Measurements from ENCODE around the gene PLEKHH1. TPM values are rescaled to one million over a fixed set of nuclear protein-coding genes. Genes with fewer than 3 reads are reported as not detected.
A peak's percentile ranks its signal among the peaks of the same experiment; 100 is the strongest.

PLEKHH1 gene
- total and polyA plus RNA-seq, 2 of the 8 experiments (the other 6 are each of a cell fraction or from before 2014, with no cell fraction given): 28.3 to 33.3 TPM

GRCh38 chr14:67619446-67620216 lies 86.5 kb downstream of the PLEKHH1 start, which contains the start of gene ARG2:
ARG2 (plus strand) TSS chr14:67619920; CDS start chr14:67619978, 58 bp downstream.
- Histone ChIP-seq H3K36me3 (ENCODE audit: control insufficient read depth in 2 of 4, insufficient read depth in 4 of 4, low read length in 3 of 4) (peaks cover 0 to 4% (median 0%) of the 10 kb centered on the region in 4 experiments; a peak in 2 of 8 replicates), H2BK20ac (ENCODE audit: low read length) (no peak within 1 kb of the TSS), H2BK5ac (ENCODE audit: low read depth, low read length) (peak within 1 kb of the TSS; percentile 82; the same call in 1 of the 2 replicates), H2AK5ac (ENCODE audit: low read depth, low read length) (peak within 1 kb of the TSS; percentile 67; the same call in 1 of the 2 replicates), H3K79me2 (ENCODE audit: control insufficient read depth in 1 of 2, insufficient read depth in 2 of 2, low read length in 2 of 2) (no peaks in the 10 kb centered on the region), H4K8ac (ENCODE audit: extremely low read depth, insufficient read depth, low read length) (peak within 1 kb of the TSS; percentile 97), H2BK15ac (ENCODE audit: low read length) (0 out of 2 replicates have a peak within 1 kb of the TSS, but pooled peaks have one; percentile 10), H3K4me3 (ENCODE audit: extremely low read depth in 1 of 4, insufficient read depth in 2 of 4, low read depth in 3 of 4, low read length in 4 of 4) (peak within 1 kb of the TSS; percentile 83 to 87 (median 84)), H3K23me2 (ENCODE audit: low read depth, low read length) (peaks cover 6% of the 10 kb centered on the region; the same call in 1 of the 2 replicates), H2BK12ac (ENCODE audit: low read depth, low read length) (peak within 1 kb of the TSS; percentile 39; the same call in 1 of the 2 replicates), H3K4me2 (ENCODE audit: insufficient read depth in 1 of 2, low read depth in 2 of 2, low read length in 2 of 2) (peak within 1 kb of the TSS; percentile 78 to 95), H2AFZ (ENCODE audit: low read length) (peak within 1 kb of the TSS; percentile 93), H3K9ac (replicated peaks in 1 of 4; ENCODE audit: extremely low read depth in 1 of 4, low read depth in 3 of 4, low read length in 3 of 4) (peak within 1 kb of the TSS; percentile 45 to 80 (median 64)), H3K56ac (replicated peaks; ENCODE audit: insufficient read length, low read depth, low read length) (no peak within 1 kb of the TSS), H2BK120ac (replicated peaks; ENCODE audit: low read depth, low read length) (no peak within 1 kb of the TSS), H3K9me3 (ENCODE audit: insufficient read depth in 2 of 2, low read depth in 1 of 2, low read length in 1 of 2) (no peaks in the 10 kb centered on the region), H3K14ac (ENCODE audit: insufficient read length) (peak within 1 kb of the TSS; percentile 32), H4K20me1 (replicated peaks in 1 of 2; ENCODE audit: control insufficient read depth in 1 of 2, insufficient read depth in 2 of 2, low read length in 2 of 2) (no peaks in the 10 kb centered on the region), H3K18ac (ENCODE audit: extremely low read depth, low read length) (peak within 1 kb of the TSS; percentile 81; the same call in 1 of the 2 replicates), H3K4ac (replicated peaks; ENCODE audit: insufficient read length, low read depth, low read length) (no peak within 1 kb of the TSS), H3K79me1 (ENCODE audit: low read depth, low read length) (no peaks in the 10 kb centered on the region), H3K4me1 (replicated peaks in 1 of 4; ENCODE audit: control insufficient read depth in 3 of 4, insufficient read depth in 4 of 4, low read length in 3 of 4) (peaks cover 0 to 6% (median 5%) of the 10 kb centered on the region in 4 experiments; a peak in 5 of 7 replicates), H4K91ac (replicated peaks; ENCODE audit: insufficient read length, low read length) (peak within 1 kb of the TSS; percentile 61), H3K23ac (ENCODE audit: insufficient read length) (no peak within 1 kb of the TSS), H3K27me3 (replicated peaks in 1 of 4; ENCODE audit: control insufficient read depth in 3 of 4, extremely low read depth in 1 of 4, insufficient read depth in 3 of 4, low read length in 3 of 4) (peaks cover 0 to 6% (median 2%) of the 10 kb centered on the region in 4 experiments; a peak in 4 of 7 replicates), H4K5ac (ENCODE audit: insufficient read length, low read depth, low read length) (no peak within 1 kb of the TSS), H3K27ac (ENCODE audit: low read depth, low read length) (peak within 1 kb of the TSS; percentile 58; the same call in 1 of the 2 replicates)
- FAIRE-seq: no peak
- CTCF ChIA-PET (ENCODE audit: partially characterized antibody): interaction anchor here (0.7 to 4.9 kb wide), 37 partner anchors 11 to 198 kb away, joined by 3 to 27 read pairs (median 4); partner anchors contain the start of genes PIGH and VTI1B
- WGBS, 2 experiments (ENCODE audit: extremely low coverage in 1 of 2, insufficient coverage in 1 of 2, insufficient read length in 1 of 2, insufficient replicate concordance in 2 of 2, low coverage in 1 of 2, low lambda C conversion rate in 2 of 2, missing lambda C conversion rate in 1 of 2): 2% methylated on average over 60 of the region's 62 CpGs; no CpG with 5 or more reads in 1 of the 2 experiments
- POLR2A ChIA-PET (ENCODE audit: partially characterized antibody): interaction anchor here (0.9 to 3.0 kb wide), 20 partner anchors 10 to 87 kb away, joined by 3 to 16 read pairs (median 4); partner anchors contain the start of genes PIGH, PLEKHH1, RDH11 and VTI1B
- peak; percentile 91 to 99 for DNase-seq (ENCODE audit: low read depth in 1 of 2, low spot score in 2 of 2)
- TF ChIP-seq SP1 (IDR thresholded peaks at IDR 0.05; ENCODE audit: low read depth, low read length) (0 out of 2 replicates have a peak, but pooled peaks have one; percentile 34), SIN3A (conservative IDR thresholded peaks at IDR 0.05 in 1 of 2, IDR thresholded peaks at IDR 0.05 in 1 of 2; ENCODE audit: low read depth in 1 of 2, low read length in 2 of 2) (peak; percentile 44 to 71; a peak in 2 of 4 replicates), GTF2F1 (IDR thresholded peaks at IDR 0.05; ENCODE audit: borderline replicate concordance, low read depth, low read length) (no peak), ATF3 (IDR thresholded peaks at IDR 0.05; ENCODE audit: insufficient read depth, low read depth, low read length) (0 out of 2 replicates have a peak, but pooled peaks have one; percentile 1), MAX (IDR thresholded peaks at IDR 0.05) (peak; percentile 70), BACH1 (IDR thresholded peaks at IDR 0.05; ENCODE audit: low read length) (no peak), EP300 (IDR thresholded peaks at IDR 0.05; ENCODE audit: borderline replicate concordance in 1 of 2, low read depth in 2 of 2, low read length in 2 of 2) (peak in 1 of 2 experiments; percentile 9; a peak in 1 of 3 replicates), RNF2 (IDR thresholded peaks at IDR 0.05; ENCODE audit: borderline replicate concordance, low read depth, low read length, missing control alignments, poor library complexity, severe bottlenecking) (no peak)
